GM19193 (cell line): ENCODE results near the gene FNBP1.

Experiments used
- POLR2A ChIP-seq: IDR thresholded peaks from 4 replicates; pipeline ENCODE4 v1.6.1; 2011; ENCODE audit not compliant: insufficient read depth, insufficient read length; ENCODE audit errors: extremely low read depth

The FNBP1 gene

GRCh38 chr9:129885670-129886106 is 157.3 kb downstream of the FNBP1 start:
- TF ChIP-seq POLR2A, result no peak

GRCh38 chr9:129885018-129885669 is 157.8 kb downstream of the FNBP1 start:
- no peak for TF ChIP-seq POLR2A

- peak; percentile 74 for TF ChIP-seq POLR2A
Observed at GRCh38 chr9:129884220-129885017, 158.6 kb downstream of the FNBP1 start.

- TF ChIP-seq POLR2A, result no peak
Observed at GRCh38 chr9:129881547-129882324, 161.3 kb downstream of the FNBP1 start.

- TF ChIP-seq POLR2A, result no peak
Observed at GRCh38 chr9:129880654-129881546, 162.1 kb downstream of the FNBP1 start.

GRCh38 chr9:129879991-129880653 is 162.9 kb downstream of the FNBP1 start:
- no peak for TF ChIP-seq POLR2A

GRCh38 chr9:129879103-129879699 is 163.8 kb downstream of the FNBP1 start:
- TF ChIP-seq POLR2A, result no peak

GRCh38 chr9:129878291-129878690 is 164.7 kb downstream of the FNBP1 start:
- TF ChIP-seq POLR2A, result no peak

GRCh38 chr9:129876815-129877214 is 166.2 kb downstream of the FNBP1 start:
- no peak for TF ChIP-seq POLR2A

GRCh38 chr9:129875687-129876395 is 167.1 kb downstream of the FNBP1 start:
- no peak for TF ChIP-seq POLR2A

- TF ChIP-seq POLR2A, result no peak
Observed at GRCh38 chr9:129875181-129875611, 167.8 kb downstream of the FNBP1 start.

GRCh38 chr9:129874261-129875101 is 168.5 kb downstream of the FNBP1 start:
- no peak for TF ChIP-seq POLR2A
